Esophagus squamous epithelium (tissue), 5 donors: ENCODE results near the gene PTPRM. TPM values are rescaled to one million over a fixed set of nuclear protein-coding genes. Genes with fewer than 3 reads are reported as not detected.

Experiments
- DNase-seq: peaks from one replicate; lab custom pipeline; 2025; lab: John Stamatoyannopoulos, UW
- H3K27ac ChIP-seq, 4 donors: fragments of 200-600 bp; sonication (generic); one replicate each; pipeline ENCODE4 v1.5.1; 2016 to 2019; ENCODE audit warnings: mild to moderate bottlenecking in 1 of 4
- H3K27me3 ChIP-seq, 4 donors: fragments of 200-600 bp; sonication (generic); 1 replicate in 3 of 4; 2 replicates in 1 of 4; pipeline versions ENCODE4 v1.5.1 to v1.6.0; 2017 to 2021; ENCODE audit warnings: antibody characterized with exemption in 1 of 4
- H3K36me3 ChIP-seq, 3 donors: fragments of 200-600 bp; sonication (generic); one replicate each; pipeline ENCODE4 v1.5.1; 2016 to 2019
- H3K4me1 ChIP-seq, 3 donors: fragments of 200-600 bp; sonication (generic); one replicate each; pipeline ENCODE4 v1.5.1; 2017 to 2019
- H3K4me3 ChIP-seq, 4 donors: fragments of 200-600 bp; sonication (generic); 1 replicate in 3 of 4; 2 replicates in 1 of 4; pipeline ENCODE4 v1.5.1; 2016 to 2019; ENCODE audit warnings: mild to moderate bottlenecking in 2 of 4, moderate library complexity in 1 of 4
- H3K9me3 ChIP-seq, 3 donors: fragments of 200-600 bp; sonication (generic); one replicate each; pipeline ENCODE4 v1.5.1; 2016 to 2019
- POLR2A ChIP-seq, 4 donors: fragments of 450-650 bp; IDR thresholded peaks; one replicate each; pipeline ENCODE4 v1.6.1; 2017; ENCODE audit warnings: antibody characterized with exemption in 4 of 4, mild to moderate bottlenecking in 4 of 4, moderate library complexity in 3 of 4
- WGBS, 2 donors: methylation state at CpG; one replicate each; pipeline ENCODE4 v1.1.5; 2018; 5-methylcytosine and 5-hydroxymethylcytosine counted together
- intact Hi-C: fragments of 100-400 bp; cut with DNase I; formaldehyde crosslinking; loops from one replicate; pipeline ENCODE4 v1.15.0; 2022
- total RNA-seq, 4 donors: library from RNA; depleted of rRNA; stranded (reverse); fragments of >200 nt; gene quantifications; one replicate each; pipeline ENCODE4 v1.1.0, GENCODE V29; 2016
- TF ChIP-seq, protein P1 (sequence below), 6 experiments: fragments of 450-650 bp in 4 of 6; fragments of 200-600 bp in 2 of 6; sonication (generic) in 2 of 6; IDR thresholded peaks; one replicate each; pipeline ENCODE4 v1.5.1; 2016 to 2019; ENCODE audit warnings: antibody characterized with exemption in 6 of 6, mild to moderate bottlenecking in 4 of 6, moderate library complexity in 4 of 6
- donor health status: DM: yes; HTN: yes; CAD: no.

PTPRM gene
- total RNA-seq, 4 donors from 2014 or later: 6.5 to 38.7 (median 11.1) TPM

DNA sequence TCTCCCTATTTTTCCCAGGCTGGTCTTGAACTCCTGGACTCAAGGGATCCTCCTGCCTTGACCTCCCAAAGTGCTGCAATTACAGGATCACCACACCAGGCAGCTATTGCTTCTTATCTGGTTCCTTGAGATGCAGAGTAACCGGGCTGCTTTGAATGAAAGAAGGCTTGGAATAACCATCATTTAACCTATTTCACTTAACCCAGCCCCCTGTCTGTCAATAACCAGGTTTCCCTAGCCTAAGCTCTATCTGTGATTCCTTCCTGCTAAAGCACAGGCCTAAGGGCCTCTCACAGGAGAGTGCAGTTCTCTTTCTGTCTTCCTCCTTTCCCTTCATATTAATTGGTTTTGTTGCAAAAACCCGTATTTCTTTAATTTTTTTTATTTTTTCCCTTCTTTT, 648.6 kb downstream of the PTPRM start:
- Histone ChIP-seq H3K4me1 (no peaks in the 10 kb centered on the region), H3K9me3 (no peaks in the 10 kb centered on the region), H3K27me3 (no peaks in the 10 kb centered on the region), H3K27ac (no peak overlapping the region), H3K36me3 (no peaks in the 10 kb centered on the region), H3K4me3 (no peak overlapping the region)
- DNase-seq: no peak
- intact Hi-C loops: no loop called here
- 86 to 90% methylated on average over 2 of the region's 2 CpGs for WGBS, 2 donors
- TF ChIP-seq, protein P1, sequence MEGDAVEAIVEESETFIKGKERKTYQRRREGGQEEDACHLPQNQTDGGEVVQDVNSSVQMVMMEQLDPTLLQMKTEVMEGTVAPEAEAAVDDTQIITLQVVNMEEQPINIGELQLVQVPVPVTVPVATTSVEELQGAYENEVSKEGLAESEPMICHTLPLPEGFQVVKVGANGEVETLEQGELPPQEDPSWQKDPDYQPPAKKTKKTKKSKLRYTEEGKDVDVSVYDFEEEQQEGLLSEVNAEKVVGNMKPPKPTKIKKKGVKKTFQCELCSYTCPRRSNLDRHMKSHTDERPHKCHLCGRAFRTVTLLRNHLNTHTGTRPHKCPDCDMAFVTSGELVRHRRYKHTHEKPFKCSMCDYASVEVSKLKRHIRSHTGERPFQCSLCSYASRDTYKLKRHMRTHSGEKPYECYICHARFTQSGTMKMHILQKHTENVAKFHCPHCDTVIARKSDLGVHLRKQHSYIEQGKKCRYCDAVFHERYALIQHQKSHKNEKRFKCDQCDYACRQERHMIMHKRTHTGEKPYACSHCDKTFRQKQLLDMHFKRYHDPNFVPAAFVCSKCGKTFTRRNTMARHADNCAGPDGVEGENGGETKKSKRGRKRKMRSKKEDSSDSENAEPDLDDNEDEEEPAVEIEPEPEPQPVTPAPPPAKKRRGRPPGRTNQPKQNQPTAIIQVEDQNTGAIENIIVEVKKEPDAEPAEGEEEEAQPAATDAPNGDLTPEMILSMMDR (IDR thresholded peaks at IDR 0.05): no peak
- no peak for TF ChIP-seq POLR2A (IDR thresholded peaks at IDR 0.05)

GRCh38 chr18:8217051-8217564, 650.0 kb downstream of the PTPRM start:
- Histone ChIP-seq H3K4me1 (no peaks in the 10 kb centered on the region), H3K9me3 (no peaks in the 10 kb centered on the region), H3K4me3 (no peak overlapping the region), H3K27ac (no peak overlapping the region), H3K27me3 (no peaks in the 10 kb centered on the region), H3K36me3 (no peaks in the 10 kb centered on the region)
- intact Hi-C loops: no loop called here
- 61 to 68% methylated on average over 8 of the region's 8 CpGs for WGBS, 2 donors
- TF ChIP-seq POLR2A (IDR thresholded peaks at IDR 0.05): no peak
- TF ChIP-seq, protein P1 (IDR thresholded peaks at IDR 0.05): no peak
- DNase-seq: no peak

DNA sequence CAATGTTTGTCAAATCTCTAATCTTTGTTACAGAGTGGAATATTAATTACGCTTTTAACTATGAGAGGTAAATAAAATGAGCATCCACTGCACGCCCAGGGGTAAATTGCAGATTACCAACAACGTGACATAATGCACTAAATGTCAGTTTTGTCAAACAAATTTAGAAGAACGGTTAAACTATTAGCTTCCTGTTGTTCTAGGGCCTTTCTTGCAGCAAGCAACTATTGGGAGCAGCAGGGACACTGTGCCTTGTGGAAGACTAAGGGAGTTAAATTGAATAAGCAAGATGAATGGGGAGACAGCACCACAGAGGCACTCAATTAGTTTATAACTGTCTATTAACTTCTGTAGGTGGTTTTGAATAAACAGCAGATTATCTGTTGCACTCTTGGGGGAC, 651.1 kb downstream of the PTPRM start:
- no peak for DNase-seq
- Histone ChIP-seq H3K9me3 (no peaks in the 10 kb centered on the region), H3K27ac (no peak overlapping the region), H3K36me3 (no peaks in the 10 kb centered on the region), H3K4me3 (no peak overlapping the region), H3K4me1 (no peaks in the 10 kb centered on the region), H3K27me3 (no peaks in the 10 kb centered on the region)
- TF ChIP-seq, protein P1 (IDR thresholded peaks at IDR 0.05): no peak
- no peak for TF ChIP-seq POLR2A (IDR thresholded peaks at IDR 0.05)
- intact Hi-C loops: no loop called here
- WGBS, 2 donors: 84 to 88% methylated on average over 4 of the region's 4 CpGs

DNA sequence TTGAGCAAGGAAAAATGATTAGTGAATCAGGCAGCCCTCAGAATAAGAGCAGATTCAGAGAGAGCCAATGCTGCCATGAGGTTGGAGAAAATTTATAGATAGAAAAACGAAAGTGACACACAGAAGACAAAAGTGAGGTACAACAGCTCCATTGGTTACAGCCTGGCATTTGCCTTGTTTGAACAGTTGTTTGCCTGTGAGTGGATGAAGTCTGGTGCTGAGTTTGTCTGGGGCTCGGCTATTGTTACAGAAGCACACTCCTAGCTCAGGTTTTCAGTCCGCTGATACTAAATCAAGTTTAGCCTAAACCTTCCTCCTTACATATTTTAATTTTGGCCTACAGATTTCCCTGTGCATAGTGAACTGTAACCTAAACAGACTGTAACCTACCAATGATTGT, 654.3 kb downstream of the PTPRM start:
- no peak for DNase-seq
- Histone ChIP-seq H3K9me3 (no peaks in the 10 kb centered on the region), H3K27ac (no peak overlapping the region), H3K4me3 (no peak overlapping the region), H3K27me3 (no peaks in the 10 kb centered on the region), H3K4me1 (no peaks in the 10 kb centered on the region), H3K36me3 (no peaks in the 10 kb centered on the region)
- WGBS, 2 donors: 62 to 85% methylated on average over 3 of the region's 3 CpGs
- no peak for TF ChIP-seq POLR2A (IDR thresholded peaks at IDR 0.05)
- TF ChIP-seq, protein P1 (IDR thresholded peaks at IDR 0.05): no peak
- intact Hi-C loops: no loop called here

DNA sequence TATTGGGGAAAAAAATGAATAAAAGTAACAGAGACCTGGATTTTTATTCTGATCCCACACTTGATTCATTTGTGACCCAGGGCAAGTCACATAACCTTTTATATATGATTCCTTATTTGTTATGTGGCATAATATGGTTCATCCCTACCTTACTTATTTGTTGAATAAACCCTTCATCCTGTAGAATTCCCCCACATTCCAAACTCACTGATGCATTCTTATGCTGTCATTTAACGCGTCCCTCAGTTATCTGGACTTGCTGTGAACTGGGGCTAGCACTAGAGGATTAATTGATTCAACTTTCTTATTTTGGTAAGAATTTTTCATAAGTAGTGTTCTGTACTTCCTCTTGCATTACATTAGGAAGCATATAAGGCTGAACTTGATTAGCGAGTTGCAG, 657.5 kb downstream of the PTPRM start:
- Histone ChIP-seq H3K27ac (no peak overlapping the region), H3K4me3 (no peak overlapping the region), H3K9me3 (no peaks in the 10 kb centered on the region), H3K4me1 (no peaks in the 10 kb centered on the region), H3K36me3 (no peaks in the 10 kb centered on the region), H3K27me3 (no peaks in the 10 kb centered on the region)
- intact Hi-C loops: no loop called here
- no peak for DNase-seq
- 90 to 91% methylated on average over 3 of the region's 3 CpGs for WGBS, 2 donors
- TF ChIP-seq, protein P1 (IDR thresholded peaks at IDR 0.05): no peak
- no peak for TF ChIP-seq POLR2A (IDR thresholded peaks at IDR 0.05)
